ENCODE measurements around the gene KLK7. TPM values are rescaled to one million over a fixed set of nuclear protein-coding genes. Genes with fewer than 3 reads are reported as not detected.
"Not testable (repeated sequence)": the region's sequence is repeated elsewhere in the genome, so short reads cannot be mapped to it uniquely, and the experiment has no call there.

KLK7 gene
- total RNA-seq, 1 donor = not detected

- no peak for DNase-seq (ENCODE audit: low read depth)
- H3K4me3 ChIP-seq (ENCODE audit: low read depth, low read length) = no peak overlapping the region
- no peak for TF ChIP-seq CTCF (IDR thresholded peaks at IDR 0.05; ENCODE audit: insufficient read depth, low read depth, low read length)
Measured at GRCh38 chr19:50974702-50975556, 8.8 kb downstream of the KLK7 start.

DNA sequence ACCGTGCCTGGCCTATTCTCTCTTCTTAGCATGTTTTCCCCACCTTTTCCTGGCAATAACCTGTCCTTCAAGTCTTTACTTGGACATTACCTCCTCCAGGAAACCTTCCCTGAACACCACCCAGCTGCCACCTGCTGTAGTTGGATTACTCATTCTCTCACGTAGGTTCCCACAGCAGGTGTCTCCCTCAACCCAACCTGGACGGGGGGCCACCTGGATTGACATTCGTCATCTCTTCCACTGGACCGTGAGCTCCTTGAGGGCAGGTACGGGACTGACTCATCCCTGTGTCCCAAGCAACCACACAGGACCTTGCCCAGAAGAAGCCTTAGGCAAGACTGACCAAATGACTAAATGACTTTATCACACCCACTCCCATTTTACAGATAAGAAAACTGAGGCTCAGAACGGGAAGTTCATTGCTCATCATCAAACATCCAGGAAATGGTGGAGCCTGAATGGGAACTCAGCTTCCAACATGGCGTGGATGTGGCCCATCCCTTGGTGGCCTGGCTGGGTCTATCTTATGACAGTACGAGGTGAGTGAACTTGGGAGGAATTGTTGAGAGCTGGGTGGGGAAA lies 10.8 kb downstream of the KLK7 start:
- TF ChIP-seq CTCF (IDR thresholded peaks at IDR 0.05; ENCODE audit: insufficient read depth, low read depth, low read length) = no peak
- H3K4me3 ChIP-seq (ENCODE audit: low read depth, low read length) = no peak overlapping the region
- no peak for DNase-seq (ENCODE audit: low read depth)

DNA sequence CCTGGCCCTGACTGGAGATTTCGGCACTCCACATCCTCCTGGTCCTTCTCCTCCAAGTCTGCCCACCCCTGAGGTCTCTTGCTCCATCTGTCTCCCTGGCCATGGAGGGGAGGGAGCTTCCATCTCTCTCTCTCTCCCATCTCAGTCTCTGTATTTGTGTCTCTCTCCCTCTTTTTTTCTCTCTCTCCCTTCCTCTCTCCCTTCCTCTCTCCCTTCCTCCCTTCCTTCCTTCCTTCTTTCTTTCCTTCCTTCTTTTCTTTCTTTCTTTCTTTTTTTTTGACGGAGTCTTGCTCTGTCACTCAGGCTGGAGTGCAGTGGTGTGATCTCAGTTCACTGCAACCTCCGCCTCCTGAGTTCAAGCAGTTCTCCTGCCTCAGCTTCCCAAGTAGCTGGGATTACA lies 13.9 kb downstream of the KLK7 start:
- not testable (repeated sequence) for DNase-seq (ENCODE audit: low read depth); H3K4me3 ChIP-seq (ENCODE audit: low read depth, low read length)

DNA sequence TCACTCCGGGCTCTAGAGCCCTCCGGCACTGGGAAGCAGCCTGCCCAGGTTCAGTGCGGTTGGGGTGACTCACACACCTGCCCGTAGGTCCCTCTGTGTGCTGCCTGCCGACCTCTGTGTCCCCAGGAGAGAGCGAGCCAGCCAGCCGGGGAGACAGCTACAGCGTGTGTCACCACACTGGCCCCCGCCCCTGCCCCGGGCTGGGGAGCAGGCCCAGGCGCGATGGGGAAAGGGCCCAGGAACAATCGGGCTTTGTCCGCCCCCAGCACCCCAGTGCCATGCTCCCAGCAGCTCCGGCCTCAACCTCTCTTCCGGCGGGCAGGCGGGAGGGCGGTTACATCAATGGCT lies 14.3 kb downstream of the KLK7 start, which contains the start of gene KLK6:
Gene KLK6 (minus strand): TSS at position 179 of the 348 bp plus-strand sequence. CDS start 1,487 bp downstream, outside the sequence.
- H3K4me3 ChIP-seq (ENCODE audit: low read depth, low read length) = no peak within 1 kb of the TSS
- no peak for DNase-seq (ENCODE audit: low read depth)
- no peak for TF ChIP-seq CTCF (IDR thresholded peaks at IDR 0.05; ENCODE audit: insufficient read depth, low read depth, low read length)

DNA sequence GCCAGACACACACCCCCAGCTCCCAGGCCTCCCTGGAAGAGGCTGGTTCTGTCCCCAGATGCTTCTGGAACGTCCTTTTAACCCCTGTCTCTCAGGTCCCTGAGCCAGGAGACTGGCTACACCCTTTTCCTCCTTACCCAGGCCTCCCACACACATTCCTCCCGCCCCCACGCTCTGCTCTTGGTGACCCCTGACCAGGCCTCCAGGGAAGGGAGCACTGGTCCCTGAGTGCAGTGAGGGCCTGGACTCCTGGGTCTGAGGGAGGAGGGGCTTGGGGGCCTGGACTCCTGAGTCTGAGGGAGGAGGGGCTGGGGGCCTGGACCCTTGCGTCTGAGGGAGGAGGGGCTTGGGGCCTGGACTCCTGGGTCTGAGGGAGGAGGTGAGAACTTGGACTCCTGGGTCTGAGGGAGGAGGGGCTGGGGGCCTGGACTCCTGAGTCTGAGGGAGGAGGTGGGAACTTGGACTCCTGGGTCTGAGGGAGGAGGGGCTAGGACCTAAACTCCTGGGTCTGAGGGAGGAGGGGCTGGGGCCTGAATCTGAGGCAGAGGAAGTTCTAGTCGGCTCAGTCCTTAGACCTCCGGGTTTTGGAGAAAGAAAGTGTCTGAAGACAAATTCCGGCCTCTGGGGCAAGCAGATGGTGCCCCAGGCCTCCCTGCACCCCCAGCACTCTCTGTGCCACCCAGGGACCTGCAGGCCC lies 14.9 kb downstream of the KLK7 start:
- DNase-seq (ENCODE audit: low read depth) = no peak
- H3K4me3 ChIP-seq (ENCODE audit: low read depth, low read length) = no peak overlapping the region
- no peak for TF ChIP-seq CTCF (IDR thresholded peaks at IDR 0.05; ENCODE audit: insufficient read depth, low read depth, low read length)

DNA sequence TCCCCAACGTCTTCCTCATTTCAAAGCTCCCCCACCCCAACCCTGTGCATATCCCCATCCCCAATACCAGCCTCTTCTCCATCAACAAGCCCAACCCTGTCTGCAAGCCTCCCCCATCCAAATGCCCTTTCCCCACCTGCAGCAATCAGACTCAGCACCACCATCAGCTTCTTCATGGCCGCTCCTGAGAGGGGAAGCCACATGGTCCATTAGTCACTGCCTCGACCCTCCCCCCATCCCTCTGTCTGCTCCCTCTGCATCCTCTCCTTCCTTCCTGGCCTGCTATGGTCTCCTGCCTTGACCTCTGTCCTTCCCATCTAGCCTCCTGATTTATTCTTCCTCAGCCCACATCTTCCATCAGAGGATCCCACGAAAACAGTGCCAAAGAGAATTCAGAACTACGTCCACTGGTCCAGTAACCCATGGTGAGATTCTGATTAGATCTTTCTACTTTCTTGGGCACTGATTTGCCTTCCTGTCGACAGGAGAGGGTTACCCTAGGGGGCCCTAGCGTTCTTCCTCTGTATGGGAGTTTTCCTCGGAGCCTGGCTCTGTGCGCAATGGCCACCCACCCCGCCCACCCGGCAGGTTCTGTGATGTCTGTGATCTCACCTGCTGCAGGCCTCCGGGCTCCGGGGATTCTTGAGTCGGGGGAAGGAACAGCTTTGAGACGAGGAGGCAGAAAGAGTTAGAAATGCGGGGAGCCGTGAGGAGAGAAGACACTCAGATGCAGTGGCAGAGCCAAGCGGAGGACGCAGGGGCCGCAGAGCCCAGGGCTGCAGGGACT lies 15.6 kb downstream of the KLK7 start:
- H3K4me3 ChIP-seq (ENCODE audit: low read depth, low read length) = no peak overlapping the region
- no peak for TF ChIP-seq CTCF (IDR thresholded peaks at IDR 0.05; ENCODE audit: insufficient read depth, low read depth, low read length)
- no peak for DNase-seq (ENCODE audit: low read depth)
